Osteocyte (in vitro differentiated cells): ENCODE data around the gene MTUS2. TPM values are rescaled to one million over a fixed set of nuclear protein-coding genes. Genes with fewer than 3 reads are reported as not detected.

Experiments
- DNase-seq: peaks from one replicate; pipeline ENCODE4 v3.0.0; 2021; ENCODE audit warnings: mixed read lengths; ENCODE audit not compliant: unreplicated experiment; ENCODE audit errors: extremely low spot score
- H3K27ac Mint-ChIP-seq: one replicate; pipeline ENCODE4 v1.8.0; 2021; ENCODE audit warnings: mild to moderate bottlenecking, mixed read lengths; ENCODE audit not compliant: unreplicated experiment
- H3K27me3 Mint-ChIP-seq: one replicate; pipeline ENCODE4 v1.8.0; 2021; ENCODE audit warnings: mixed read lengths; ENCODE audit not compliant: unreplicated experiment
- H3K36me3 Mint-ChIP-seq: one replicate; pipeline ENCODE4 v1.8.0; 2021; ENCODE audit warnings: mixed read lengths; ENCODE audit not compliant: unreplicated experiment
- H3K4me1 Mint-ChIP-seq: one replicate; pipeline ENCODE4 v1.8.0; 2021; ENCODE audit warnings: mixed read lengths; ENCODE audit not compliant: unreplicated experiment
- H3K4me3 Mint-ChIP-seq: one replicate; pipeline ENCODE4 v1.8.0; 2021; ENCODE audit warnings: mild to moderate bottlenecking, moderate library complexity, mixed read lengths; ENCODE audit not compliant: unreplicated experiment
- H3K9me3 Mint-ChIP-seq: one replicate; pipeline ENCODE4 v1.8.0; 2021; ENCODE audit warnings: mixed read lengths; ENCODE audit not compliant: unreplicated experiment
- total RNA-seq: library from RNA; stranded (reverse); gene quantifications from 2 replicates; pipeline ENCODE4 v1.2.1, GENCODE V29; 2021
- TF ChIP-seq, protein P1 (sequence below): fragments of 200-600 bp; sonication (generic); IDR thresholded peaks from 2 replicates; pipeline ENCODE4 v1.5.0; 2021; ENCODE audit warnings: antibody characterized with exemption, mild to moderate bottlenecking, moderate library complexity

Gene MTUS2
- total RNA-seq, 1 donor from 2014 or later: 0.05 TPM

DNA sequence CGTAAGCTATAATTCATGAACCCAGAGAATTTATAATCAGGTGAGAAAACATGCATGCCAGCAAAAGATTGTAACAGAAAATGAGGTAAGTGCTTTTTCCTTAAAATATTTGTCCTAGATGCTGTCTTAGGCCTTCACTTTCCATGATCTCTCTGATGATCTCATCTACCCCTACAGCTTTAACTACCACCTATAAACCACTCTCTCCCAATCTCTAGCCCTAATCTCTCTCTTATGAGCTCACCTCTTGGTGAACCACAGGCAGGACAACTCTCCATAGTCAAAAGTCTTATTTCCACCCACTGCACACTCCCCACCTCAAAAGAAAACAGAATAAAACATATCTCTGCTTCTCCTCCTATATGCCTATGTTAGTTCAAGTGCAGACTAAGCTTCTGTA lies 638.3 kb downstream of the MTUS2 start:
- H3K4me3 Mint-ChIP-seq: no peak overlapping the region

DNA sequence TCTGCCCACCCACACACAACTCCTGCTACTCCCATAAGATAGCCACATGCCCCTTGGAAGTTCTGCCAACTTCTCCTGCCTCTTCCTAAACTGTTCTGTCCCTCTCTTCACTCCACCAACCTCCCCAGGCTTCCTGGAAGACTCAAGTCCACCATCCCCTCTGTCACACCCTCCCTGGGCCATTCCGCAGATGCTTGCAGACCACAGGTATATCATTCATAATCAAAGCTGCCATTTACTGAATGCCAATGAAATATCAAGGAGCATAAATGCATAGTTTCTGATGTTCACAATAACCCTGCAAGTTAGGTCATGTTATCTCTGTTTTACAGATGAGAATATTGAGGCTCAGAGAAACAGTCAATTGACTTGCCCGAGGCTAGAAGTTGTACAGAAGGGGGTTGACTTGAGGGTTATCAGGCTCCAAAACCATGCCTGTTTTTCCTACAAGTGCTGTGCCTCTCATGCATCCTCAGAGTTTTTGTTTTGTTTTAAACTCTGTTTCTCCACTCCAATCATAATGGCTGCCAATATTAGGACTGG lies 639.7 kb downstream of the MTUS2 start:
- peaks cover 2% of the 10 kb centered on the region for H3K4me1 Mint-ChIP-seq
- no peaks in the 10 kb centered on the region for H3K36me3 Mint-ChIP-seq
- DNase-seq: peak; percentile 27
- H3K9me3 Mint-ChIP-seq: no peaks in the 10 kb centered on the region
- H3K4me3 Mint-ChIP-seq: no peak overlapping the region
- TF ChIP-seq, protein P1, sequence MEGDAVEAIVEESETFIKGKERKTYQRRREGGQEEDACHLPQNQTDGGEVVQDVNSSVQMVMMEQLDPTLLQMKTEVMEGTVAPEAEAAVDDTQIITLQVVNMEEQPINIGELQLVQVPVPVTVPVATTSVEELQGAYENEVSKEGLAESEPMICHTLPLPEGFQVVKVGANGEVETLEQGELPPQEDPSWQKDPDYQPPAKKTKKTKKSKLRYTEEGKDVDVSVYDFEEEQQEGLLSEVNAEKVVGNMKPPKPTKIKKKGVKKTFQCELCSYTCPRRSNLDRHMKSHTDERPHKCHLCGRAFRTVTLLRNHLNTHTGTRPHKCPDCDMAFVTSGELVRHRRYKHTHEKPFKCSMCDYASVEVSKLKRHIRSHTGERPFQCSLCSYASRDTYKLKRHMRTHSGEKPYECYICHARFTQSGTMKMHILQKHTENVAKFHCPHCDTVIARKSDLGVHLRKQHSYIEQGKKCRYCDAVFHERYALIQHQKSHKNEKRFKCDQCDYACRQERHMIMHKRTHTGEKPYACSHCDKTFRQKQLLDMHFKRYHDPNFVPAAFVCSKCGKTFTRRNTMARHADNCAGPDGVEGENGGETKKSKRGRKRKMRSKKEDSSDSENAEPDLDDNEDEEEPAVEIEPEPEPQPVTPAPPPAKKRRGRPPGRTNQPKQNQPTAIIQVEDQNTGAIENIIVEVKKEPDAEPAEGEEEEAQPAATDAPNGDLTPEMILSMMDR: no peak
- H3K27ac Mint-ChIP-seq: no peak overlapping the region
- H3K27me3 Mint-ChIP-seq: peaks cover 16% of the 10 kb centered on the region

More for the DNA sequence above, 638.3 kb downstream of the MTUS2 start:
- Mint-ChIP-seq H3K27me3 (peaks cover 21% of the 10 kb centered on the region), H3K9me3 (no peaks in the 10 kb centered on the region), H3K27ac (no peak overlapping the region), H3K4me1 (peaks cover 2% of the 10 kb centered on the region), H3K36me3 (no peaks in the 10 kb centered on the region)
- peak; percentile 2 for DNase-seq
- TF ChIP-seq, protein P1: no peak

DNA sequence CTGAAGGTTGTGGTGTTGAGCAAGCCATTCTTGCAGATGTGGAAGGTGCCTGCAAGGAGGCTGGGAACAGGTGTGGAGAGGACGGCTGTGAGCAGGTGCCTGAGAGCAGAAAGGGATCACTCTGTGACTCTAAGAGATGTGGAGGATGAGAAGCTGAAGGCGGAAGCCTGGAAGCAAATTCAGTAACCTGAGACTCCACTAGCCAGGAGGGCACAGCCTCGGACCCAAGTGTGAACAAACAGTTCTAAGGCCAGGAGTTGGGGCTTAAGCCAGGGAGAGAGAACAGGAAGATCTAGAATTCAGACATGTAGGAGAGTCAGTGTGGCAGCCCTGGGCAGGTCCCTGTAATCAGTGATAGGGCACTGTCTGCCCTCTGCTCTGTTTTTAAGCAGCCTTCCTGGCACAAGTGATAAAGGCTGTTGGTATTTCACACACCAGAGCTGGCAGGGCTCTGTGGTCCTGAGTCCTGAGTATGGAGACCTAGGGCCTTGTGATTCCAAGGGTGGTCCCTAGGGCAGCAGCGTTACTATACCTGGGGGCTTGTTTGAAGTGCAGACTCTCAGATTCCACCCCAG lies 644.1 kb downstream of the MTUS2 start:
- peaks cover 14% of the 10 kb centered on the region for H3K27me3 Mint-ChIP-seq
- no peak overlapping the region for H3K27ac Mint-ChIP-seq
- no peak overlapping the region for H3K4me3 Mint-ChIP-seq
- H3K36me3 Mint-ChIP-seq: no peaks in the 10 kb centered on the region
- TF ChIP-seq, protein P1: no peak
- no peaks in the 10 kb centered on the region for H3K9me3 Mint-ChIP-seq
- DNase-seq: peak; percentile 53
- H3K4me1 Mint-ChIP-seq: peaks cover 1% of the 10 kb centered on the region

DNA sequence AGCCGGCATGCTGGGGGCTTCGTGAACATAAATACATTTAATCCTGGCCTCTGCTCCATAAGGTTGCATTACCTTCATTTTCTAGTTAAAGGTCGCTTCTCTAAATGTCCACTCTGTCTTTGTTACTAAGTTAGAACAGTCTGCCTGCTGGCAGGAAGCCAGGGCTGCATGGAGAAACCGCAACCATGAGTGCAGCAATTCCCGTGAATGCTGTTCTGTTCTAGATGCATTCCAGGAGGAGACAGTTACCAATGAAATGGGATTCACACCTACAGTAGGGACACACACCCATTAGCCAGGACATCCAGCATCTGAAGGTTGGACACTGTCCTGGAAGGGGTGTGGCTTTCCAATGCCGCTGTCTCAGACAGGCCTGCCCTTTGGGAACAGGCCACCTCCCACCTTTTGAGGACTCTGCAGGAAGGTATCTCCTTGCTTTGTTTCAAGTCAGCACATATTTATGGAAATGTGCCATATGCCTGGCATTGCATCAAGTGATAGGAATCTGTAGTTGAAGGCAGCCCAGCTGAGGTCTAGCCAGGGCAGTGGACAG lies 645.7 kb downstream of the MTUS2 start:
- H3K27ac Mint-ChIP-seq: no peak overlapping the region

DNA sequence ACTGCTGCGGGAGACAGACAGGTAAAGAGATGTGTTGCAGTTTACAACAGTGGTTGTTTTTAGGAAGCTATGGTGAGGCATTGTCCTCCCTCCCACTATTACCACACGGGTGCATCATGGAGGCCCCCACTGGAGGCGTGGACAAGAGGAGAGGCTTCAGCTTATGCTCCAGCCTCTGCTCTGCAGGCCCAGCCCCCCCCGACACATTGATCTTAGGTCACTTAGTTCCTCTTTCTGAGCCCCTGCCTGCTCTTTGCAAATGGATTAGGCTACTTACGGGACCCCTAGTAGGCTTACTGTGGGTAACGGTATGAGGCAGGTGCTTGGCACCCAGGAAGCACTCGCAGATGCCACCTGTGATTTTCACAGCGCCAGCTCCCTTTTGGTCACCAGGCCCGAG lies 651.4 kb downstream of the MTUS2 start:
- no peaks in the 10 kb centered on the region for H3K36me3 Mint-ChIP-seq
- H3K9me3 Mint-ChIP-seq: no peaks in the 10 kb centered on the region
- H3K27ac Mint-ChIP-seq: no peak overlapping the region
- TF ChIP-seq, protein P1: no peak
- no peaks in the 10 kb centered on the region for H3K4me1 Mint-ChIP-seq
- DNase-seq: no peak
- H3K27me3 Mint-ChIP-seq: peaks cover 11% of the 10 kb centered on the region
- H3K4me3 Mint-ChIP-seq: no peak overlapping the region

More for the DNA sequence above, 645.7 kb downstream of the MTUS2 start:
- peak; percentile 78 for DNase-seq
- Mint-ChIP-seq H3K36me3 (no peaks in the 10 kb centered on the region), H3K4me1 (peaks cover 1% of the 10 kb centered on the region), H3K9me3 (no peaks in the 10 kb centered on the region), H3K27me3 (peaks cover 8% of the 10 kb centered on the region), H3K4me3 (no peak overlapping the region)
- TF ChIP-seq, protein P1: no peak
